ENCODE measurements around the gene CPA3.

The CPA3 gene

GRCh38 chr3:148828136-148828690 is 36.9 kb upstream of the CPA3 start:
- TF ChIP-seq PRDM10 (tag by site-specific recombination; IDR thresholded peaks at IDR 0.05) (no peak), ZNF423 (tag by site-specific recombination; IDR thresholded peaks at IDR 0.05) (no peak), SETDB1 (IDR thresholded peaks at IDR 0.05; ENCODE audit: insufficient read length, low read length) (no peak), ZNF777 (tag by site-specific recombination; IDR thresholded peaks at IDR 0.05; ENCODE audit: borderline replicate concordance) (no peak), ZNF776 (tag by site-specific recombination; IDR thresholded peaks at IDR 0.05; ENCODE audit: borderline replicate concordance) (no peak), ZNF211 (tag by site-specific recombination; IDR thresholded peaks at IDR 0.05; ENCODE audit: low read depth) (no peak), ZNF335 (tag by site-specific recombination; conservative IDR thresholded peaks at IDR 0.05) (no peak), ZNF239 (tag by site-specific recombination; IDR thresholded peaks at IDR 0.05) (no peak), ZNF837 (tag by site-specific recombination; IDR thresholded peaks at IDR 0.05) (no peak), PRDM4 (tag by site-specific recombination; IDR thresholded peaks at IDR 0.05) (no peak), ZNF23 (tag by site-specific recombination; IDR thresholded peaks at IDR 0.05; ENCODE audit: borderline replicate concordance) (no peak), ZNF513 (tag by site-specific recombination; IDR thresholded peaks at IDR 0.05) (no peak), SP2 (tag by site-specific recombination; IDR thresholded peaks at IDR 0.05) (no peak), ZNF768 (tag by site-specific recombination; IDR thresholded peaks at IDR 0.05) (no peak), ZBTB11 (tag by site-specific recombination; conservative IDR thresholded peaks at IDR 0.05; ENCODE audit: low read depth) (no peak), REPIN1 (tag by site-specific recombination; IDR thresholded peaks at IDR 0.05; ENCODE audit: low read depth) (no peak), YY1 (tag by site-specific recombination; IDR thresholded peaks at IDR 0.05) (no peak), ZNF292 (tag by site-specific recombination; IDR thresholded peaks at IDR 0.05; ENCODE audit: borderline replicate concordance, low read depth) (no peak), OVOL3 (tag by site-specific recombination; IDR thresholded peaks at IDR 0.05) (no peak), ZNF521 (tag by site-specific recombination; IDR thresholded peaks at IDR 0.05) (no peak)
- CTCF ChIA-PET = interaction anchor here (0.6 kb wide), 1 partner anchor 121 kb away, joined by 5 read pairs; no protein-coding TSS in a partner anchor
- no peak overlapping the region for H3K4me3 ChIP-seq (ENCODE audit: low read depth, low read length)
- POLR2A ChIA-PET = no interaction called here
- no peaks in the 10 kb centered on the region for H3K36me3 ChIP-seq (ENCODE audit: control insufficient read depth in 2 of 2, insufficient read depth in 1 of 2, low read length in 2 of 2)
- no peaks in the 10 kb centered on the region for H3K4me1 ChIP-seq (ENCODE audit: control insufficient read depth, insufficient read depth, low read length)
- no peaks in the 10 kb centered on the region for H3K9me3 ChIP-seq (ENCODE audit: control insufficient read depth, insufficient read depth, low read depth, low read length)
- H3K27ac ChIP-seq (ENCODE audit: extremely low read depth, low read depth, low read length) = no peak overlapping the region
